Fibroblast of mammary gland (primary cell): Measurements from ENCODE around the gene EEPD1.
"Not testable (repeated sequence)": the region's sequence is repeated elsewhere in the genome, so short reads cannot be mapped to it uniquely, and the experiment has no call there.

ENCODE experiments used
- DNase-seq: peaks from one replicate; pipeline ENCODE4 v3.0.0-alpha.2; 2010; ENCODE audit warnings: low read depth
- H3K4me3 ChIP-seq: 2 replicates; pipeline ENCODE4 v1.5.1; 2011; ENCODE audit warnings: low read depth, mild to moderate bottlenecking, low read length, moderate library complexity; ENCODE audit not compliant: control insufficient read depth
- TF ChIP-seq, protein P1 (sequence below): conservative IDR thresholded peaks from 2 replicates; pipeline ENCODE4 v1.5.1; 2011; ENCODE audit warnings: low read depth, low read length, inconsistent platforms; ENCODE audit not compliant: control insufficient read depth, insufficient read depth

EEPD1 gene

DNA sequence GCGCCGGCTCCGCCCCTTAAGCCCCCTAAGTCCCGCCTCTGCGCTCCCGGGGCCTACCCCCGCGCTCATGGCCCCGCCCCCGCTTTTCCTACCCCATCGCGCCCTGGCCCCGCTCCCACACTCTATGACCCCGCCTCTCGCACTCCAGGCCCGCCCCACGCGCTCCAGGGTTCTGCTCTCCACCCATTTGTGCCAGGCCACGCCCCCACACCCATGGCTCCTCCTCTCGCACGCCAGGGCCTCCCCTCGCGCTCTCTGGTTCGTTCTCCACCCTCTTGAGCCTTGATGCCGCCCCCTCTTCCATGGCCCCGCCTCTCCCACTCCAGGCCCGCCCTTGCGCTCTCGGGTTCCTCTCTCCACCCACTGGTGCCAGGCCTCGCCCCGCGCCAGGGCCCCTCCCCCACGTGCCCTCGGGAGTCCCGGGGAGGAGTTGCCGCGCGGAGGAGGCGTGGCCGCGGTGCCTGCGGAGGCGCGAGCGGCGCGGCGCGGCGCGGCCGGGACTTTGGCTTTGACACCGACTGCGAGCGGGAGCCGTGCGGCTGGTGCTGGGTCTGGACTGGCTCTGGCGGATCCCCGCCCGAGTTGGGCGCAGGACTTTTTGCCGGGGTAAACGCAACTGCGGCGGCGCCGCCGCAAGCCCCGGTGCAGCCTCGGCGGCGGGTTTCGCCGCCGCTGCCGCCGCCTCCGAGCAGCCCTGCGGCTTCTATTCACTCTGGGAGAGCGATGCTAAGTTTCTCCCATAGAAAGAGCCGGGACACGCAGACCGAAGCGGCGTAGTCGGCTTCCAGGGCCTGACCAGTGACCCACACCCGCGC lies at the start of gene EEPD1:
TSS of gene EEPD1 (plus strand) at position 499 of the 815 bp plus-strand sequence. CDS start 1,071 bp downstream, outside the sequence.
- DNase-seq, result peak; percentile 99
- peak within 1 kb of the TSS; percentile 61 for H3K4me3 ChIP-seq
- TF ChIP-seq, protein P1, sequence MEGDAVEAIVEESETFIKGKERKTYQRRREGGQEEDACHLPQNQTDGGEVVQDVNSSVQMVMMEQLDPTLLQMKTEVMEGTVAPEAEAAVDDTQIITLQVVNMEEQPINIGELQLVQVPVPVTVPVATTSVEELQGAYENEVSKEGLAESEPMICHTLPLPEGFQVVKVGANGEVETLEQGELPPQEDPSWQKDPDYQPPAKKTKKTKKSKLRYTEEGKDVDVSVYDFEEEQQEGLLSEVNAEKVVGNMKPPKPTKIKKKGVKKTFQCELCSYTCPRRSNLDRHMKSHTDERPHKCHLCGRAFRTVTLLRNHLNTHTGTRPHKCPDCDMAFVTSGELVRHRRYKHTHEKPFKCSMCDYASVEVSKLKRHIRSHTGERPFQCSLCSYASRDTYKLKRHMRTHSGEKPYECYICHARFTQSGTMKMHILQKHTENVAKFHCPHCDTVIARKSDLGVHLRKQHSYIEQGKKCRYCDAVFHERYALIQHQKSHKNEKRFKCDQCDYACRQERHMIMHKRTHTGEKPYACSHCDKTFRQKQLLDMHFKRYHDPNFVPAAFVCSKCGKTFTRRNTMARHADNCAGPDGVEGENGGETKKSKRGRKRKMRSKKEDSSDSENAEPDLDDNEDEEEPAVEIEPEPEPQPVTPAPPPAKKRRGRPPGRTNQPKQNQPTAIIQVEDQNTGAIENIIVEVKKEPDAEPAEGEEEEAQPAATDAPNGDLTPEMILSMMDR, result no peak

DNA sequence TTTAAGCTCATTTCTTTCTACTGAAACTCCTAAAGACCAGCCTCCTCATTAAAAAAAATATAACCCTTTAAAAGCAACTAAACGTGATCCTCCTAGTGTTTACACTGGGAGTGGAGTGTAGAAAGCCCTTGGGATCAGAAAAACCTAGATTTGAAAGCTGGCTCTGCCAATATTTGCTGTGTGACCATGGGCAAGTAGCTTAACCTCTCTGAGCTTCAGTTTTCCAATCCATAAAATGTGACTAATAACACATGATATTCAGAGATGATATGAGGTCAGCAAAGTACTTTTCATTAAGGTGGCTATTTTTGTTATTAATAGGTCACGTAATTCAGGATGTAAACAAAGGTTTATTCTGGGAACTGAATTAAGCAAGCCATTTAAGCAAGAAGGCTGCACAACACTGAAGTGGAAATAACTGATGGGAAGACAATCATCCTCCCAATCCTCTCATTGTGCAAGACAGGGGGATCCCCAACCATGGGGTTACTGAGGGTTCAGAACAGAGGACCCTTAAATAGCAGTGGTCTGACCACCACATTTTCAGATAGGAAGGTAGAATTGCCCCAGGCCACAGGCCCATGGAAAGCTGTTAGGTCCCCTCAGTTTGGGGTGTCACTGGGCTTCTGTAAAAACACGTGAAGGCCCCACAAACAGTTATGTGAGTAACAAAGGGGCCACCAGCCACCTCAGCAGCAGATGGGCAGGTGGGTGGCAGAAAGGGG lies 49.1 kb upstream of the EEPD1 start:
- DNase-seq, result no peak
- no peak overlapping the region for H3K4me3 ChIP-seq
- TF ChIP-seq, protein P1, result no peak

DNA sequence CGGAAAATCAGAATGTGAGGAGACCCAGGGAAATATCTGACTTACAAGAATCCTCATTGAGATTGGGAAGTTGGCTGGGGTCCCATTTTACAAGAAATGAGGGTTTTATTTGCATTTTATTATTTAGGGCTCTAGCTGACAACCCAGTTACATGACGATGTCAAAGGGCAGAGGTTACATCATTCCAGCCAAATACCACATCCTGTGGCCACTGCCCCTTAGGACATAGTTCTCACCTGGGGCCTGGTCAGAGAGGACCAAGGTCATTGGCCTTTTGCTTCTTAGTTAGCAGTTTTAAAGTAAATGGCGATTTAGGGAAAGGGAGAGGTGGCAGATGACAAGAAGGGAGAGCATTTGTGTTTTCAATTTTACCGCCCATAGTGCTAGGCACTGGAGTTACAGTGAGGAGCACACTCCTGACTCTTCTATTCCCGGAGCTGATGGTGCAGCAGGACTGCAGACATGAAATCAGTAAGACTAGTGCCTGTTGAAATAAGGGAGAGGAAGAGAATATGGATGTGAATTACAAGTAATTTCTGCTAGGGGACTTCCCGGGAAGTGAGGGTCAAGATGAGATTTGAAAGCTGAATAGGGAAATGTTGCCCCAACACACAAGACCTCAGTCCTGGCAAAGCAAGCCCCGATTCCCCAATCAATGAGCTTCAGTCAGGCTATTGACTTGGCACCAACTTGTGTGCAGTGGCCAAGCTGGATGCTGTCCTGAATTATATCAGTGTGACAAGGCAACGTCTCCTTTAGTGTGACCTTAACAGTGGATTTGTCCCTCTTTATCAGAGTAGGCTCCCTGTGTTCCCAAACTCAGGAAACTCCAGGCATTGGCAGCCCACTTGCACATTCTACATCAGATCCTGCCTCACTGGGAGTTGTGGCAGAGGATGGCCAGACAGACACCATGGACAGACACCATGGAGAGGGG lies 45.8 kb upstream of the EEPD1 start:
- DNase-seq, H3K4me3 ChIP-seq: not testable (repeated sequence)

DNA sequence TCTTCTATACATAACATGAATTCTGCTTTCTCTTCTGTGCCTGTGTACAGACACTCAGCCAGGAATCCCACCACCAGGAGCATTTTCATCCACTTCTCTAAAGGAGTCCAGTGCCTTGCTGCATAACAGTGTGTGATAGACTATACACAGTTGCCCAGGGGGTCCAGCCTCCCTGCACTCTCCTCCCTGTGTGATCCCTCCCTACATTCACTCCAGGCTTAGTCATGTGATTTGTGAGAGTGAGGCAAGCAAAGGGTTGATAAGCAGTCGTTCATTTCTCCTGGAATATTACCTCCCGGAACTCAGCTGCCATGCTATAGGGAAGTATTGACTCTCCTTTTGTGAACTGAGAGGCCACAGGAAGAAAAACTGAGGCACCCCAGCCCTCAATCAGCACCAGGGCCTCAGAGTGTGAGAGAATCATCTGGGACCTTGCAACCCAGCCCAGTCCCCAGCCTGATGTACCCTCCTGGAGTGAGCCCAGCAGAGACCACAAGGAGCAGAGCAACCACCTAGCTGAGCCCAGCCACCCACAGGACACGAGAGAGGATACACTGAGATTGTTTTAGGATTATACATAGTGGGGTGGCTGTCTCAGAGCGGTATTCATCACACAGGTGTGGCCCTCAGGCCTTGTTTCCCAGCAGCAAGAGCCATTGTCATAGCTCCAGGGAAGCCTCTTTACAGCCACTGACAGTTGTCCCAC lies 45.0 kb upstream of the EEPD1 start:
- DNase-seq, result no peak
- H3K4me3 ChIP-seq, result no peak overlapping the region
- TF ChIP-seq, protein P1, result no peak

DNA sequence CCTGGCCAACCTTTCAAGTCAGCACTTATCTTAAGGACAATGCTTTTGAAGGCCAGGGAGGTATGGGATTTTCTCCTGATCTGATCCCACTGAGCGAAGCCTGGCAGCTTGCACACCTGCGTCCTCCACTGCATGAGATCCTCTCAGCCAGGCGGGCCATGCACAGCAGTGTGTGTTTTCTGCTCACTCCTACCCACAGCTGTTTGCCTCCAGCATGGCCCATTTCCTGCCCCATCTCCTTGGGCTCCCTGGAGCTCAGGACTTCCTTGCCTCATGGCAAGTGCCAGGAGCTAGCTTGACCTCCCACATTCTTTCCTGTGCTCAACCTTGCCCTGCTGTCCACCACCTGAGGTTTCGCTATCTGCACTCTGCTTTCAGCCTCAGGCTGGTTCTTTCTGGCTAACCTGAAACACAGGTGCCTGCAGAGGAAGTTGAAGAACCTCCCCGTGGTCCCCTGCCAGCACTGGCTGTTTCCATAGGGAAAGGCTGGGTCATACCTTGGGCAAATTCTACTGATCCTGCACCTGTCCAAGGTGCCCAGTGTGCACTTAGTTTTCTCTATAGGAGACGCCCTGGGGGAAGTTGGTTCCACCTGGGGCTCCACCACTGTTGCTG lies 43.9 kb upstream of the EEPD1 start:
- no peak overlapping the region for H3K4me3 ChIP-seq
- TF ChIP-seq, protein P1, result no peak
- DNase-seq, result no peak

DNA sequence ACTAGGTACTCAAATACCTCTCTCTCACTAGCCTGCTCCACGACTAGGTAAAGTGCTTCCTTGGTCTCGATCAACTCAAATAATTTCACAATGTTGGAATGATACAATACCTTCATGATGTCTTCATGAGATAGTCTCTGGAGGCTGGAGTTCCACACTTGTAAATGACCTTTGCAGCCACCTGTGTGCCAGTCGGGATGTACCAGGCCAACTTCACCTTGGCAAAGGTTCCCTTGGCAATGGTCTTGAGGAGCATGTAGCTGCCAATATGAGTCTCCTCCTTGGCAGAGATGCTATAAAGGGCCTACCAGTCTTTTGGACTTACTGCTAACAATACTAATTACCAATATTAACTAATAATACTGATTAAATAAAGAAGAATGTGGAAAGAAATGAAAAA lies 42.5 kb upstream of the EEPD1 start:
- no peak for DNase-seq
- H3K4me3 ChIP-seq, result no peak overlapping the region
- TF ChIP-seq, protein P1, result no peak
